OCI-LY7 (cell line): ENCODE results near the gene ABCC4. TPM values are rescaled to one million over a fixed set of nuclear protein-coding genes. Genes with fewer than 3 reads are reported as not detected.

Experiments
- BruUV-seq: library from RNA; stranded (reverse); fragments of 400-500 nt; replicated peaks from 2 replicates; lab custom pipeline; 2021; lab: Mats Ljungman, UMichigan
- CTCF ChIA-PET: fragments of 300-600 bp; sonication (Branson Sonifier 250); formaldehyde crosslinking; loops from one replicate; lab custom pipeline; 2022; ENCODE audit warnings: antibody characterized with exemption; ENCODE audit not compliant: unreplicated experiment; lab: Charles Lee
- POLR2A ChIA-PET: fragments of 300-600 bp; sonication (Branson Sonifier 250); formaldehyde crosslinking; loops from one replicate; lab custom pipeline; 2022; ENCODE audit warnings: antibody characterized with exemption; lab: Charles Lee
- DNase-seq: peaks from one replicate; pipeline ENCODE4 v3.0.0-alpha.2; 2015; ENCODE audit warnings: low spot score
- H2AFZ ChIP-seq: fragments of 200-600 bp; sonication (generic), shearing (Covaris generic); 2 replicates; pipeline ENCODE4 v1.6.1; 2014; ENCODE audit warnings: mild to moderate bottlenecking, antibody characterized with exemption, low read length, moderate library complexity
- H3K27ac ChIP-seq: fragments of 200-600 bp; sonication (generic); 2 replicates; pipeline ENCODE4 v1.5.1; 2014; ENCODE audit warnings: mixed run types, low read depth, mild to moderate bottlenecking, moderate library complexity, low read length, inconsistent platforms; ENCODE audit not compliant: poor library complexity, severe bottlenecking
- H3K36me3 ChIP-seq: fragments of 200-600 bp; sonication (generic); 2 replicates; pipeline ENCODE4 v1.6.1; 2014; ENCODE audit warnings: mild to moderate bottlenecking, antibody characterized with exemption, low read length, moderate library complexity, mixed read lengths; ENCODE audit not compliant: insufficient read depth
- H3K4me1 ChIP-seq: fragments of 200-600 bp; sonication (generic); 2 replicates; pipeline ENCODE4 v1.5.1; 2014; ENCODE audit warnings: mild to moderate bottlenecking, low read length; ENCODE audit not compliant: insufficient read depth, poor library complexity, severe bottlenecking
- H3K4me2 ChIP-seq: fragments of 200-600 bp; sonication (generic); 2 replicates; pipeline ENCODE4 v1.6.1; 2014; ENCODE audit warnings: mild to moderate bottlenecking, low read length
- H3K4me3 ChIP-seq: fragments of 200-600 bp; sonication (generic); 2 replicates; pipeline ENCODE4 v1.5.1; 2014; ENCODE audit warnings: mild to moderate bottlenecking, low read depth, low read length; ENCODE audit not compliant: poor library complexity, severe bottlenecking
- H3K79me2 ChIP-seq: fragments of 200-600 bp; sonication (generic); 2 replicates; pipeline ENCODE4 v1.6.1; 2016; ENCODE audit warnings: low read depth, mild to moderate bottlenecking, low read length, moderate library complexity, mixed read lengths; ENCODE audit not compliant: insufficient read depth
- H3K9me2 ChIP-seq: fragments of 200-600 bp; sonication (generic); 2 replicates; pipeline ENCODE4 v1.6.1; 2016; ENCODE audit warnings: mild to moderate bottlenecking, low read length, mixed read lengths; ENCODE audit not compliant: insufficient read depth
- H3K9me3 ChIP-seq: fragments of 200-600 bp; sonication (generic); 2 replicates; pipeline ENCODE4 v1.6.1; 2014; ENCODE audit warnings: mild to moderate bottlenecking, mixed run types, low read length, mixed read lengths
- H4K20me1 ChIP-seq: fragments of 200-600 bp; sonication (generic); 2 replicates; pipeline ENCODE4 v1.6.1; 2014; ENCODE audit warnings: mild to moderate bottlenecking, antibody characterized with exemption, low read length, moderate library complexity, mixed read lengths; ENCODE audit not compliant: insufficient read depth
- EZH2phosphoT487 ChIP-seq: fragments of 200-600 bp; sonication (generic); IDR thresholded peaks from 2 replicates; pipeline ENCODE4 v1.6.1; 2018; ENCODE audit warnings: low read depth, borderline replicate concordance, mild to moderate bottlenecking, mixed run types, antibody characterized with exemption, low read length, moderate library complexity, mixed read lengths
- intact Hi-C: fragments of 100-400 bp; cut with micrococcal nuclease; formaldehyde crosslinking; loops from one replicate; pipeline ENCODE4 v1.10.0; 2022; ENCODE audit not compliant: unreplicated experiment
- total RNA-seq, 2 experiments: library from RNA; depleted of rRNA in 1 of 2; stranded (reverse); fragments of >200 nt in 1 of 2; shearing (Covaris generic) in 1 of 2; gene quantifications; 2 replicates each; pipeline ENCODE4 v1.2.3, GENCODE V29; 2014 to 2022
- TF ChIP-seq, protein P1 (sequence below): fragments of 200-600 bp; sonication (generic); conservative IDR thresholded peaks from 2 replicates; pipeline ENCODE4 v1.5.1; 2014; ENCODE audit warnings: mild to moderate bottlenecking, antibody characterized with exemption, low read length, moderate library complexity, mixed read lengths

ABCC4 gene
- total RNA-seq, 2 experiments from 2014 or later: 7.3 to 7.8 TPM

DNA sequence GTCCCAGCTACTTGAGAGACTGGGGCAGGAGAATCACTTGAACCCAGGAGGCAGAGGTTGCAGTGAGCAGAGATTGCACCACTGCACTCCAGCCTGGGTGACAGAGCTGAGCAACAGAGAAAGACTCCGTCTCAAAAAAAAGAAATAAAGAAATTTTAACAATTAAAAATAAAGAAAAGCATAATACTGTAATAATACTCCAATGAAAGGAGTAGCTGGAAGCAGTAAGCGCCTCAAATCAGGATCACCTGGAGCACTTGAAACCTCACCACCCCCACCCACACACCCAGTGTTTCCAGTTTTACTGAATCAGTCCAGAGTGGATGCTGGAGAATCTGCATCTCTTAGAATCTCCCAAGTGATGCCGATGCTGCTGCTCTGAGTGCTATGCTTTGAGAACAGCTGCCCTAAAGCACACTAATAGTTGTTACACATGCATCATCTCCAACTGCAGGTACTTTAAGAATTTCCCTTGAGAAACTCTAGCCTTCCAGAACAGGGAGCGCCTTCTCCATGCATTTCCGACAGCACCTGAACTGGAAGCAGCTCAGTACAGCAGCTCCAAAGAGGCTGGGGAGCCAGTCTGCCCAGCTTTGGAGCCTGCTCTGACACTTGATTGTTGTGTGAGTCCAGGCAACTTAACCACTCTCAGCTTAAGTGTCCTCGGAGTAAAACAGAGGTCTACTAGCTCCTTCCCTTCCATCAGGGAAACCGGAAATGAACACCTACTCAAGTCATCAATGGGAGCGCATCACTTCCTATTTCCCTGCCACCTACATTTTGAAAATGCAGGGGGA, 2.9 kb downstream of the ABCC4 start:
- Histone ChIP-seq H3K9me3 (no peaks in the 10 kb centered on the region), H3K9me2 (no peaks in the 10 kb centered on the region), H3K4me2 (no peak overlapping the region), H3K36me3 (no peaks in the 10 kb centered on the region; the same call in 1 of the 2 replicates), H3K4me3 (no peak overlapping the region), H3K4me1 (peaks cover 19% of the 10 kb centered on the region), H4K20me1 (no peaks in the 10 kb centered on the region), H3K27ac (no peak overlapping the region), H3K79me2 (peaks cover 6% of the 10 kb centered on the region; the same call in 1 of the 2 replicates), H2AFZ (no peak overlapping the region)
- DNase-seq: no peak
- TF ChIP-seq EZH2phosphoT487: no peak
- intact Hi-C loops: no loop called here
- ChIA-PET POLR2A (interaction anchor here (0.5 to 1.5 kb wide), 7 partner anchors 9 to 1558 kb away, joined by 3 to 8 read pairs (median 3); no protein-coding TSS in a partner anchor), CTCF (interaction anchor here (1.0 kb wide), 1 partner anchor 11 kb away, joined by 3 read pairs; no protein-coding TSS in a partner anchor)
- no TSS peak for BruUV-seq

GRCh38 chr13:95296326-95296925, 4.8 kb downstream of the ABCC4 start:
- Histone ChIP-seq H4K20me1 (no peaks in the 10 kb centered on the region), H3K4me2 (no peak overlapping the region), H3K27ac (no peak overlapping the region), H3K4me1 (peaks cover 6% of the 10 kb centered on the region), H3K79me2 (peaks cover 7% of the 10 kb centered on the region; the same call in 1 of the 2 replicates), H3K9me3 (no peaks in the 10 kb centered on the region), H3K4me3 (no peak overlapping the region), H3K9me2 (no peaks in the 10 kb centered on the region), H2AFZ (no peak overlapping the region), H3K36me3 (no peaks in the 10 kb centered on the region)
- CTCF ChIA-PET: interaction anchor here (0.5 kb wide), 1 partner anchor 9 kb away, joined by 3 read pairs; no protein-coding TSS in a partner anchor
- peak; percentile 11 for DNase-seq
- BruUV-seq: no TSS peak
- intact Hi-C loops: no loop called here
- POLR2A ChIA-PET: no interaction called here
- TF ChIP-seq, protein P1, sequence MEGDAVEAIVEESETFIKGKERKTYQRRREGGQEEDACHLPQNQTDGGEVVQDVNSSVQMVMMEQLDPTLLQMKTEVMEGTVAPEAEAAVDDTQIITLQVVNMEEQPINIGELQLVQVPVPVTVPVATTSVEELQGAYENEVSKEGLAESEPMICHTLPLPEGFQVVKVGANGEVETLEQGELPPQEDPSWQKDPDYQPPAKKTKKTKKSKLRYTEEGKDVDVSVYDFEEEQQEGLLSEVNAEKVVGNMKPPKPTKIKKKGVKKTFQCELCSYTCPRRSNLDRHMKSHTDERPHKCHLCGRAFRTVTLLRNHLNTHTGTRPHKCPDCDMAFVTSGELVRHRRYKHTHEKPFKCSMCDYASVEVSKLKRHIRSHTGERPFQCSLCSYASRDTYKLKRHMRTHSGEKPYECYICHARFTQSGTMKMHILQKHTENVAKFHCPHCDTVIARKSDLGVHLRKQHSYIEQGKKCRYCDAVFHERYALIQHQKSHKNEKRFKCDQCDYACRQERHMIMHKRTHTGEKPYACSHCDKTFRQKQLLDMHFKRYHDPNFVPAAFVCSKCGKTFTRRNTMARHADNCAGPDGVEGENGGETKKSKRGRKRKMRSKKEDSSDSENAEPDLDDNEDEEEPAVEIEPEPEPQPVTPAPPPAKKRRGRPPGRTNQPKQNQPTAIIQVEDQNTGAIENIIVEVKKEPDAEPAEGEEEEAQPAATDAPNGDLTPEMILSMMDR: peak; percentile 68
- TF ChIP-seq EZH2phosphoT487: no peak

- Histone ChIP-seq H3K79me2 (peaks cover 5% of the 10 kb centered on the region; the same call in 1 of the 2 replicates), H4K20me1 (no peaks in the 10 kb centered on the region), H3K9me3 (no peaks in the 10 kb centered on the region), H3K4me1 (peaks cover 12% of the 10 kb centered on the region), H3K4me3 (no peak overlapping the region), H3K27ac (no peak overlapping the region), H3K36me3 (no peaks in the 10 kb centered on the region), H3K4me2 (no peak overlapping the region), H2AFZ (no peak overlapping the region), H3K9me2 (no peaks in the 10 kb centered on the region)
- ChIA-PET CTCF (no interaction called here), POLR2A (no interaction called here)
- intact Hi-C loops: no loop called here
- no peak for DNase-seq
- BruUV-seq: no TSS peak
- no peak for TF ChIP-seq EZH2phosphoT487
- TF ChIP-seq, protein P1: no peak
Measured at GRCh38 chr13:95295026-95295425, 6.2 kb downstream of the ABCC4 start.
